ENCODE results near the gene PPM1A.

The PPM1A gene

DNA sequence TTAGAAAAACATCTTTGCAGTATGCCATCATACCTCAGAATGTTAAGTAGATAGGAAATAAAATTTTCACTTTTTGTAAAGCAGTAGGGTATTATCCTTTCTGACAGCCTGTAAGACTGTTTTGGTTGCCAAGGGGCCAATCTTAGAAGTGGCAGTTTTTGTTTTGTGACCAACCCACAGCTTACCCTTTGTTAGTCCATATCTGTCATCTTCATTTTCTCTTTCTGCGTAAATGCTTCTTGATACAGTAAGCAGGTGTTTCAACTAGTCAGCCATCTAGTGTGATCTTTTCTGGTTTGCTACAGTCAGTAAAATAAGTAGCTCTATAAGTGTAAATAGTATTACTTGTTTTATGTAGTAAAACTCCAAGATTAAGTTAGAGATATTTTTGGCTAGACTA lies 8.8 kb downstream of the PPM1A start:
- TF ChIP-seq, protein P1, sequence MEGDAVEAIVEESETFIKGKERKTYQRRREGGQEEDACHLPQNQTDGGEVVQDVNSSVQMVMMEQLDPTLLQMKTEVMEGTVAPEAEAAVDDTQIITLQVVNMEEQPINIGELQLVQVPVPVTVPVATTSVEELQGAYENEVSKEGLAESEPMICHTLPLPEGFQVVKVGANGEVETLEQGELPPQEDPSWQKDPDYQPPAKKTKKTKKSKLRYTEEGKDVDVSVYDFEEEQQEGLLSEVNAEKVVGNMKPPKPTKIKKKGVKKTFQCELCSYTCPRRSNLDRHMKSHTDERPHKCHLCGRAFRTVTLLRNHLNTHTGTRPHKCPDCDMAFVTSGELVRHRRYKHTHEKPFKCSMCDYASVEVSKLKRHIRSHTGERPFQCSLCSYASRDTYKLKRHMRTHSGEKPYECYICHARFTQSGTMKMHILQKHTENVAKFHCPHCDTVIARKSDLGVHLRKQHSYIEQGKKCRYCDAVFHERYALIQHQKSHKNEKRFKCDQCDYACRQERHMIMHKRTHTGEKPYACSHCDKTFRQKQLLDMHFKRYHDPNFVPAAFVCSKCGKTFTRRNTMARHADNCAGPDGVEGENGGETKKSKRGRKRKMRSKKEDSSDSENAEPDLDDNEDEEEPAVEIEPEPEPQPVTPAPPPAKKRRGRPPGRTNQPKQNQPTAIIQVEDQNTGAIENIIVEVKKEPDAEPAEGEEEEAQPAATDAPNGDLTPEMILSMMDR (IDR thresholded peaks at IDR 0.05; ENCODE audit: insufficient read depth, low read depth, low read length, missing control alignments): no peak
- no peak overlapping the region for H3K4me3 ChIP-seq (ENCODE audit: low read depth, low read length)
- no peak for DNase-seq (ENCODE audit: low read depth)

DNA sequence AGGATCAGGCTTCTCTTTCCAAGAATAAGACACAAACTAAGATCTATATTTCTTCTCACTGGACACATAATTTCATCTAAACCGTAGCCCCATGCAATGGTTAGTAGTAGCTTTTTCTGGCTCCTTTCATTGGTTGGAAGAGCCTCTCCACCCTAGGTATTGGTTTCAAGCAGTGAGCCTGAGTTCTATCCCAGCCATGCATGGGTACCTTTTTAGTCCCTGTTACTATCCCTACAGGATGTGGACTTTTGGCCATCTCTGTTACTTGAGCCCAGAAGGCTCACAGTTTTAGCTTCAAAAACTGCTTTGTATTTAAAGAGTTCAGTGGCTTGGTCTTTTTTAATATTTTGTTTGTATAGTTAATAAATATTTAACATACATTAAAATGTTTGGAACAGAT lies 16.1 kb downstream of the PPM1A start:
- TF ChIP-seq, protein P1 (IDR thresholded peaks at IDR 0.05; ENCODE audit: insufficient read depth, low read depth, low read length, missing control alignments): no peak

GRCh38 chr14:60266021-60266937 lies 17.3 kb downstream of the PPM1A start:
- peak; percentile 8 for DNase-seq (ENCODE audit: low read depth)
- no peak overlapping the region for H3K4me3 ChIP-seq (ENCODE audit: low read depth, low read length)
- TF ChIP-seq, protein P1 (IDR thresholded peaks at IDR 0.05; ENCODE audit: insufficient read depth, low read depth, low read length, missing control alignments): peak; percentile 27

More for the DNA sequence above, 16.1 kb downstream of the PPM1A start:
- no peak overlapping the region for H3K4me3 ChIP-seq (ENCODE audit: low read depth, low read length)
- no peak for DNase-seq (ENCODE audit: low read depth)

- TF ChIP-seq, protein P1 (IDR thresholded peaks at IDR 0.05; ENCODE audit: insufficient read depth, low read depth, low read length, missing control alignments): no peak
- DNase-seq (ENCODE audit: low read depth): no peak
- no peak overlapping the region for H3K4me3 ChIP-seq (ENCODE audit: low read depth, low read length)
Measured at GRCh38 chr14:60272177-60272576, 23.2 kb downstream of the PPM1A start.

GRCh38 chr14:60273956-60274355 lies 24.9 kb downstream of the PPM1A start:
- H3K4me3 ChIP-seq (ENCODE audit: low read depth, low read length): no peak overlapping the region
- TF ChIP-seq, protein P1 (IDR thresholded peaks at IDR 0.05; ENCODE audit: insufficient read depth, low read depth, low read length, missing control alignments): no peak
- DNase-seq (ENCODE audit: low read depth): no peak

- TF ChIP-seq, protein P1 (IDR thresholded peaks at IDR 0.05; ENCODE audit: insufficient read depth, low read depth, low read length, missing control alignments): no peak
- H3K4me3 ChIP-seq (ENCODE audit: low read depth, low read length): no peak overlapping the region
Measured at GRCh38 chr14:60274448-60274847, 25.4 kb downstream of the PPM1A start.

More at GRCh38 chr14:60274448-60274847, 25.4 kb downstream of the PPM1A start:
- DNase-seq (ENCODE audit: low read depth): no peak
